GM18909 (cell line): ENCODE results near the gene KCNS3.
"Not testable (repeated sequence)": the region's sequence is repeated elsewhere in the genome, so short reads cannot be mapped to it uniquely, and the experiment has no call there.

Experiments
- ATAC-seq: cut with Tn5 transposase; IDR thresholded peaks from one replicate; pipeline ENCODE4 v1.9.1; 2021; ENCODE audit warnings: mild to moderate bottlenecking; ENCODE audit not compliant: unreplicated experiment, poor library complexity

The KCNS3 gene

DNA sequence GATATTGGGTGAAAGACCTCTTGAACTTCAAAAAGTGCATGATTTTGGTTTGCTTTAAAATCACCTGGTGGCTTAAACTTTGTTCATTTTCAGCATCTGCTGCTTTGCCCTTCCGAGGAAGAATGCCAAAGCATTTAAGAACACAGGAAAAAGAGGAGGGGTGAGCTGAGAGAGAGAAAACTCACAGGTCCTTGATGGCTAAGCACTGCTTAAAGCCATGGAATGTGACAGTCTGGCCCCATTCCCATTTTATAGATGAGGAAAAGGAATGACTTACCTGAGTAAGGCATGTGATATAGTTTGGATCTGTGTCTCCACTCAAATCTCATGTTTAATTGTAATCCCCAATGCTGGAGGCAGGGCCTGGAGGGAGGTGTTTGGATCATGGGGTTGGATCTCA is 58.1 kb downstream of the KCNS3 start:
- ATAC-seq = no peak

DNA sequence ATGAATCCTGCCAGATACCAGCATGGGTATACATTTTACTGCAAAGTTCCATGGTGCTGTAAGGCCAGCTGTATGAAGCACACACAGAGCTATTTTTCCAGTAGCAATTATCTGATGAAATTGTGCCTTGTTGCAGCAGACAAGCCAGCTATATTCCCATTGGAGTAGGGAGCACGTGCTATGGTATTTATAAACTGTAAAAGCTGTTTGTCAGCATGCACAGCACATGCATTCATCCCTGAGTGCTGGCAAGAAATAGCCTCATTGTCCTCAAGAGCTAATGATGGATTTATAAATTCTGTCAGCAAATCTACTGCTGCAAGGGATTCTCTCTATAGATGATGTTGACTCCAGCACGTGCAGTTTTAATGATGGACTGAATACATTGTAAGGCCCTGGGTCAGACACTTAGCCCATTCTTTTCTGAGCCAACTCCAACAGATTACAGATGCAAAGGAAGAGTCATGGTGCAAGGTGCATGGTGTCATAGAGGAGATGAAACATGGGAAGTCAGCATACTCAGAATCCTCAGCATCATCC is 61.7 kb downstream of the KCNS3 start:
- no peak for ATAC-seq

- ATAC-seq = no peak
Measured at GRCh38 chr2:17943444-17943843, 65.0 kb downstream of the KCNS3 start.

GRCh38 chr2:17947113-17947512 is 68.6 kb downstream of the KCNS3 start:
- ATAC-seq = no peak

DNA sequence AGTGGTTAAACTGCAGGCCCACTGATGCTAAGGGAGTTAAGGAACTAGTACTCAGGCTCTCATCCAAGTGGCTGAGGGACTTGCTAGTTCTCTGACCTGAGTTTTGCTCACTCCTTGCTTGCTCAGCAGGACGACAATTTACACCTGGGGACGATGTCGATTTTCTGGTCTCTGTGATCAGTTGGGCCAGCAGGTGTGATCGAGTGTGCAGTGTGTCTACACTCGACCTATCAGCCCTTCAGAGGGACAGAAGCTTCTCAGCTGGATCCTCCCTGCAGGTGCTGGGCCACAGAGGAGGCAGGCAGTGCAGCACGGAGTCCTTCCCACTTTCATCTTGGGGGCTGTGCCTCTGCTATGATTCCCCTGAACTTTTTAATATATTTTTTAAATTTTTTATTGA is 71.5 kb downstream of the KCNS3 start:
- no peak for ATAC-seq

- ATAC-seq = no peak
Measured at GRCh38 chr2:17951563-17951962, 73.1 kb downstream of the KCNS3 start.

DNA sequence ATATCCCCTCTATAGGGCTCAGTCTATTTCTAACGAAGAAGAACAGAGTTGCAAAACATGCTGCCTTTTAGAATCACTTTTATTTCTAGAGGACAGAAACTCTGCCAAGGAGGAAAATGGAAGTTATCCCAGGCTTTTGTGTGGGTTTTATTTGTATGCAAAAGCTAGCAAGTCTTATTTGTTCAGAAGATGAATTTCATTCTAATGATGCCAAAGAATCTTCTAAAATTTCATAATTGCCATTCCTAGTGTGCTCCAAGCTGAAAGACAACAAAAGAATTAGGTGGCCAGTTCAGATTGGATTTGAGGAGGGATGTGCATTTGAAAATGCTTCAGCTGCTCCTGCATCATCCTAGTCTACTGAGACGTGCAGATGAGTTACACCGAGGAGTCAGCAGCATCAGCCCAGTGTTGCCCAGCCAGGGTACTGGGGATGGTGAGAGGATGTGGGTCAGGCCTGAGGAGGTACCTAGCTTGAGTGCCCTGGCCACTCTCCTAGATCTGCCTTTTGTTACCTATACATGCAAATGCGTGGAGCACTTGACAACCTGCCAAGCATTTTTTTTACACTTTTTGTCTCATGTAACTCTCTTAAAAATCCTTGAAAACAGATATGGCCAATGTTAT is 80.1 kb downstream of the KCNS3 start:
- no peak for ATAC-seq

GRCh38 chr2:17959356-17959755 is 80.9 kb downstream of the KCNS3 start:
- ATAC-seq = no peak

DNA sequence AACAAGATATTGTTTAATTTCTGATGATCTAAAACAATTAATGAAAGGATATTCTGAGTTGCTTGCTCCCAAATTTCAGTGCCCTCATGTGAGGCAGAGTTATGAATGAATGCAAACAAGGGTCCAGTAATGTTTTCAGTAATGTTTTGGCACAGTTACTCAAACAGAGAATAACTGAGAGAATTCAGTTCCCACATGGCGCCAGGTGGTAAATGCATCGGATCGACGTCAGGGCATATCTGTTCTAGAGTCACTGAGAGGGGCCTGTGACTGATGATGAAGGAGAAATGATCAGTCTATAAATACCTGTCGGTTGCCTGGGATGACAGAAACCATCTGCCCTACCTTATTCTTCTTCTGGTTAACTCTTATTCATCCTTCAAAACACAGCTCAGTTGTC is 81.4 kb downstream of the KCNS3 start:
- ATAC-seq = no peak

- no peak for ATAC-seq
Measured at GRCh38 chr2:17960925-17961324, 82.5 kb downstream of the KCNS3 start.

- no peak for ATAC-seq
Measured at GRCh38 chr2:17961789-17962188, 83.3 kb downstream of the KCNS3 start.

DNA sequence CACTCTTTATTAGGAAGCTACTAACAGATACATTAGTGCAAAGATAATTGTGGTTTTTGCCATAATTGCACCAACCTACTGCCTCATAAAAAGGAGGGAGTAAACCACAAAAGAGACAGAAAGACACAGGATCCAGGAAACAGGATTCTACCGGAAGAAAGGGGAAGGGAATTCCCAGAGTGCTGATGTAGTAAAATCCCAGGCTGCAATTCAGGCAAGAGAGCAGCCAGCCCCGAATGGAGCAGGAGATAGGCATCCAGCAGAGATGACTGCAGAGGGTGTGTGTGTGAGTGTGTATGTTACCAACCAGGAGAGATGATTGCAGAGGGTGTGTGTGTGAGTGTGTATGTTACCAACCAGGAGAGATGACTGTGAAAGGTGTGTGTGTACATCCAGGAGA is 84.4 kb downstream of the KCNS3 start:
- no peak for ATAC-seq

- not testable (repeated sequence) for ATAC-seq
Measured at GRCh38 chr2:17963571-17963970, 85.1 kb downstream of the KCNS3 start.

DNA sequence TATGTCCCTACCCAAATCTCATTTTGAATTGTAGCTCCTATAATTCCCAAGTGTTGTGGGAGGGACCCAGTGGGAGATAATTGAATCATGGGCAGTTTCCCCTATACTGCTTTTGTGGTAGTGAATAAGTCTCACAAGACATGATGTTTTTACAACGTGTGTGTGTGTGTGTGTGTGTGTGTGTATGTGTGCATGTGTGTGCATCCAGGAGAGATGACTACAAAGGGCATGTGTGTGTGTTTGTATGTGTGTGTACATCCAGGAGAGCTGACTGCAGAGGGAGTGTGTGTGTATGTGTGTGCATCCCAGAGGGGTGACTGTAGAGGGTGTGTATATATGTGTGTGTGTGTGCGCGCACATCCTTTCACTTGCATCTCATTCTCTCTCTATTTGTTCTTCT is 86.7 kb downstream of the KCNS3 start:
- no peak for ATAC-seq

DNA sequence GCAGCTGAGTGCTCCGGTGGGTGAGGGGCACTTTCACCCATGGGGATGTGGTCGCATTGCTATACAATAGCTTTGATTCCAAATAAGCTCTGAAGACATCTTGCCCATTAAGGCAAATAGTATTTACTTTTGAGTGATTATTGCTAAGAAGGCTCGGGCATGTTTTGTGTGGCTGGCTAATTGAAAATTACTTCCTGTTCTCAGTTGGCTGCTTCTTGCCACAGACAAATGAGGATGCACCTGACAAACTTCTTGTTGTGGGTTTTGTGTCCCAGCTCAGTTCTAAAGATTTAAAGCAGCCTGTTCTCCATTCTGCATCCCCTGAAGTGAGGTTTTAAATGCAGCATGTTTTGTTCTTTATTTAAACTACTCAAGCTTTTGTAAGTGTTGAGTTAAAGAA is 88.3 kb downstream of the KCNS3 start:
- no peak for ATAC-seq

DNA sequence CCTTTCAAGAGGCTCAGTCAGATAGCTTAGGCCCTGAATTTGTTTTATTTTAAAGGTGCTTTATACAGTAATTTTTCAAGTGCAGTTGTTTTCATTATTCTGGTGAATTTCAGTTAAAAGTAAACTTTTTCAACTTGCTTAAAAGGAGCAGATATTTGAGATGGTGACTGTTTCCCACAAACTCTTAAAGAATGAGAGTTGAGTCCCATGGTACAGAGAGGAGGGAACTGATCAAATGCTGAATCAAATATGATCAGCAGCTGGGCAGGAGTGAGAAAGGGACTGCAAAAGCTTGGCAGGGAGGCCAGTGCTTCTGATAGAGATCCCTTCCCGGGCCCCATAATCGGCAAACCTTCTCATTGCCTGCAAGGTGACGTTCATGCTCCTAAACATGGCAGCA is 91.2 kb downstream of the KCNS3 start:
- ATAC-seq = no peak

DNA sequence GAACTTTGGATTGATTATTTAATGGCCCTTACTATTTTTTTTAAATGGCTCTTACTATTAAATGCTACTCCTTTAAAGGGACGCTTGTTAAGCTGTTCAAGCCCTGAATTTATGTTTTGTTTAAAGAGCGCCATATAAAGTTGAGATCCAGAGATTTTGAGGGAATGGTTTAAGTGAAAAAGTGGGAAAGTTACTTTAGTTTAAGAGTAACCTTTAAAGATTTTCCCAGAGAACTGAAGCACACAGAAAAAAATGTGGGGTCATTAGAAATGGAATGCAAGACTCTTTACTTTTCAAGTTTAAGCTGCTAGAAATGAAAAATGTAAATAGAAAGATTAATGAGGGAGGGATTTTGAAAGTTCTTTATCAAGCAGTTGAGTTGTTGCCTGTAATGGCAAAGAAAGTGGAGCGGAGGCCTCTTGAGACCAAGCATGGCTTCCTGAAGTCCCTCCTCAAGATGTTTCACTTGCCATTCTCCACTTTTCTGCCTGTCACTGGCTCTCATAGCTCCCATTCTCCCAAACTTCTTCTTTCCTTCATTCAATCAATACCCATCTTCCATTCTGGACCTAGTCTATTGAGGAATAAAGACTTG is 93.2 kb downstream of the KCNS3 start:
- ATAC-seq = no peak

GRCh38 chr2:17972991-17973390 is 94.5 kb downstream of the KCNS3 start:
- ATAC-seq = no peak

- ATAC-seq = no peak
Measured at GRCh38 chr2:17975401-17975800, 96.9 kb downstream of the KCNS3 start.

DNA sequence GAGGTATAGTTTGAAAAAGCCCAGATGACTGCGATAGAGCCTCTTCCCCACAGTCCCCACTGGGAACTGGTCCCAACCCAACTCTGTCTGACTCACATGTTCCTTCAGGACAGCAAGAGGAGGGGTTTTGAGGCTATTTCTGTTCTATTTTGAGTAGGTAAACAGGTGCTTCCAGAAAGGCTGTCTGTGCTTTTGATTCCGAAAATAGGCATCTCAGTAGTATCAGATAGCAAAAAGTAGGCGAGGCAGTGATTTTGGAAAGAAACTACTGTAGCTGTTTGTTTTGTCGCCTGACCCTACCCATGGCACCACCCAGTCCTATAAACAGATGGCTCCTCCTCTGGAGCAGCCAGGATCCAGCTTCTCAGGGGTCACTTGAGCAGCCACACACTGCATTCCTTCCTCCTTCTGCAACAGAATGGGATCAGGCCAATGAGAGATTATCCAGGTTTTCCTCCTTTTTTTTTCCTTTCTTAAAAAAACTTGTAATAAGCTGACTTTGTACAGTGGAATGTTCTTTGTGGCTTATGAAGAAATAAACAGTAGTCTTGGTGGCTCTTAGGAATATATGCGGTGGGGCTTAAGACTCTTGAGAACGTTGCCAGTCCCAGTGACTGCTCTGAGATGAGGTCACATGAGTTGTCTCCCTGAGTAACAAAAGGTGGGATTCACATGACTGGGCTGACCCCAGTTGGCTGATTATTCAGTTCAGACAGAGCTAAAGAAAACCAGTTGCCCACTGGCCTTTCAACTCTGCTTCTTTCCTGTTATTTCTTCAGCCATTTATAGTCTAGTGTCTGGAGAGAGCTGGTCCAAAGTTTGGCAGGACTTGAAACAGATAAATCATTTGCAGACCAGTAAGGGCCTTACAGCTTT is 98.6 kb downstream of the KCNS3 start:
- ATAC-seq = no peak

GRCh38 chr2:17979707-17980106 is 101.2 kb downstream of the KCNS3 start:
- ATAC-seq = no peak
